GM12878 (cell line): Measurements from ENCODE around the gene TPPP. TPM values are rescaled to one million over a fixed set of nuclear protein-coding genes. Genes with fewer than 3 reads are reported as not detected.

ENCODE experiments used
- ATAC-seq: fragments of 200-7000 bp; cut with Tn5 transposase; 3 replicates; pipeline ENCODE4 v1.9.1; 2020; ENCODE audit warnings: mild to moderate bottlenecking, moderate library complexity
- BruUV-seq: library from RNA; stranded (reverse); fragments of 400-500 nt; replicated peaks from 2 replicates; lab custom pipeline; 2021; lab: Mats Ljungman, UMichigan
- CTCF ChIA-PET: fragments of 300-600 bp; sonication (Branson Sonifier 250); formaldehyde crosslinking; extraction: SDS; loops from one replicate; lab custom pipeline; 2021; ENCODE audit warnings: inconsistent platforms; lab: Yijun Ruan, JAX
- POLR2A ChIA-PET: fragments of 350-600 bp; formaldehyde crosslinking; extraction: SDS; loops from one replicate; lab custom pipeline; 2021; ENCODE audit warnings: inconsistent platforms; lab: Charles Lee
- RAD21 ChIA-PET: fragments of 300-600 bp; sonication (Branson Sonifier 250); formaldehyde crosslinking; loops from one replicate; lab custom pipeline; 2023; ENCODE audit warnings: antibody characterized with exemption; ENCODE audit not compliant: unreplicated experiment; lab: Charles Lee
- SMC1A ChIA-PET: fragments of 300-600 bp; sonication (Branson Sonifier 250); formaldehyde crosslinking; loops from one replicate; lab custom pipeline; 2023; ENCODE audit not compliant: unreplicated experiment, uncharacterized antibody; lab: Charles Lee
- DNase-seq: peaks from one replicate; pipeline ENCODE4 v3.0.0-alpha.2; 2011; ENCODE audit warnings: low read depth, low spot score
- FAIRE-seq: peaks from 3 replicates; lab custom pipeline; 2011; peaks lifted over from hg19 to GRCh38; lab: Jason Lieb, UNC
- H2AFZ ChIP-seq: 2 replicates; pipeline ENCODE4 v1.6.0; 2011; ENCODE audit warnings: low read depth, low read length, control low read depth; ENCODE audit not compliant: control insufficient read depth
- H3K27ac ChIP-seq: 2 replicates; pipeline ENCODE4 v1.5.1; 2011; ENCODE audit warnings: control low read depth; ENCODE audit not compliant: control insufficient read depth, insufficient read depth
- H3K27me3 ChIP-seq, 2 experiments: replicated peaks in 1 of 2; 2 replicates each; pipeline versions ENCODE4 v1.6.0 to v1.6.1; 2011; ENCODE audit warnings: low read length in 1 of 2; ENCODE audit not compliant: control insufficient read depth in 2 of 2, insufficient read depth in 2 of 2
- H3K36me3 ChIP-seq, 2 experiments: 2 replicates each; pipeline ENCODE4 v1.5.1; 2011; ENCODE audit warnings: low read length in 1 of 2; ENCODE audit not compliant: control insufficient read depth in 2 of 2, insufficient read depth in 2 of 2
- H3K4me1 ChIP-seq: 2 replicates; pipeline ENCODE4 v1.6.1; 2011; ENCODE audit warnings: mild to moderate bottlenecking, low read length, moderate library complexity, mixed read lengths; ENCODE audit not compliant: control insufficient read depth, insufficient read depth
- H3K4me2 ChIP-seq: 2 replicates; pipeline ENCODE4 v1.6.0; 2011; ENCODE audit warnings: control low read depth; ENCODE audit not compliant: control insufficient read depth, insufficient read depth
- H3K4me3 ChIP-seq: fragments of 200-600 bp; sonication (generic); 2 replicates; pipeline ENCODE4 v1.5.1; 2016
- H3K79me2 ChIP-seq: 2 replicates; pipeline ENCODE4 v1.6.0; 2011; ENCODE audit warnings: low read length; ENCODE audit not compliant: control insufficient read depth, insufficient read depth
- H3K9ac ChIP-seq: 2 replicates; pipeline ENCODE4 v1.8.0; 2011; ENCODE audit warnings: low read length, control low read depth, mixed read lengths; ENCODE audit not compliant: control insufficient read depth, insufficient read depth
- H3K9me3 ChIP-seq: replicated peaks from 3 replicates; pipeline ENCODE4 v1.5.1; 2011; ENCODE audit warnings: mild to moderate bottlenecking, low read length; ENCODE audit not compliant: control insufficient read depth, insufficient read depth
- H4K20me1 ChIP-seq: 2 replicates; pipeline ENCODE4 v1.6.0; 2011; ENCODE audit not compliant: control insufficient read depth, insufficient read depth
- SUPT20H ChIP-seq: IDR thresholded peaks from 2 replicates; pipeline ENCODE4 v1.6.1; 2011; ENCODE audit warnings: low read depth, mild to moderate bottlenecking, low read length, moderate library complexity, borderline replicate concordance; ENCODE audit not compliant: control insufficient read depth
- TCF3 ChIP-seq: IDR thresholded peaks from 2 replicates; pipeline ENCODE4 v1.6.1; 2012; ENCODE audit warnings: low read depth, mild to moderate bottlenecking, low read length, borderline replicate concordance; ENCODE audit not compliant: insufficient read depth
- WGBS: methylation state at CpG from one replicate; pipeline ENCODE4 v1.1.6; 2016; ENCODE audit warnings: low lambda C conversion rate; ENCODE audit not compliant: insufficient replicate concordance, insufficient coverage; ENCODE audit errors: missing lambda C conversion rate; 5-methylcytosine and 5-hydroxymethylcytosine counted together
- in situ Hi-C: fragments of 300-500 bp; cut with MboI; formaldehyde crosslinking; loops from 9 replicates; pipeline ENCODE4 v1.14.3; 2018; ENCODE audit warnings: mixed read lengths
- intact Hi-C: fragments of 100-400 bp; cut with micrococcal nuclease; formaldehyde crosslinking; loops from one replicate; pipeline ENCODE4 v1.14.2; 2022; ENCODE audit not compliant: unreplicated experiment
- polyA plus RNA-seq, 11 experiments: library from polyadenylated mRNA; depleted of rRNA in 4 of 11; unstranded in 6 of 11; stranded (reverse) in 5 of 11; fragments of >200 nt; fragmentation: Nextera tagmentation in 4 of 11; fragmentation: Illumina TruSeq in 1 of 11; extraction: Ambion mirVana in 4 of 11; extraction: Trizol in 1 of 11; gene quantifications; 1 replicate in 1 of 11; 2 replicates in 10 of 11; pipeline versions ENCODE4 v1.2.1 to v1.2.3, GENCODE V29; 2011 to 2016; ENCODE audit warnings: inconsistent platforms in 2 of 11, missing spikeins in 2 of 11, low read depth in 1 of 11
- total RNA-seq, 4 experiments: library from RNA; depleted of rRNA in 3 of 4; stranded (reverse); fragments of >200 nt in 3 of 4; fragmentation: Illumina TruSeq in 1 of 4; extraction: Trizol in 1 of 4; gene quantifications; 2 replicates each; pipeline versions ENCODE4 v1.2.1 to v1.2.3, GENCODE V29; 2013 to 2021
- TF ChIP-seq, protein P1 (sequence below): IDR thresholded peaks from 2 replicates; pipeline ENCODE4 v1.6.1; 2011; ENCODE audit warnings: mild to moderate bottlenecking, low read depth, low read length, moderate library complexity; ENCODE audit not compliant: insufficient replicate concordance
- TF ChIP-seq, protein P2 (sequence below): IDR thresholded peaks from 2 replicates; pipeline ENCODE4 v1.6.1; 2011; ENCODE audit warnings: borderline replicate concordance, low read depth, mild to moderate bottlenecking, moderate library complexity, low read length; ENCODE audit not compliant: insufficient read depth, poor library complexity, severe bottlenecking

TPPP gene
- total and polyA plus RNA-seq, 10 of the 15 experiments (the other 5 are each of a cell fraction or from before 2014, with no cell fraction given), result under 0.01 to 0.24 (median 0.04) TPM; not detected in 4

GRCh38 chr5:676699-677076 lies 16.5 kb downstream of the TPPP start:
- ATAC-seq (no peak), DNase-seq (no peak), FAIRE-seq (no peak)
- in situ Hi-C loops, result no loop called here
- Histone ChIP-seq H2AFZ (no peak overlapping the region), H3K27ac (no peak overlapping the region), H3K79me2 (no peaks in the 10 kb centered on the region), H3K9ac (no peak overlapping the region), H3K4me2 (no peak overlapping the region), H3K4me1 (no peaks in the 10 kb centered on the region), H3K27me3 (no peaks in the 10 kb centered on the region), H3K36me3 (no peaks in the 10 kb centered on the region), H3K4me3 (no peak overlapping the region), H3K9me3 (no peaks in the 10 kb centered on the region), H4K20me1 (no peaks in the 10 kb centered on the region)
- TF ChIP-seq, protein P1, sequence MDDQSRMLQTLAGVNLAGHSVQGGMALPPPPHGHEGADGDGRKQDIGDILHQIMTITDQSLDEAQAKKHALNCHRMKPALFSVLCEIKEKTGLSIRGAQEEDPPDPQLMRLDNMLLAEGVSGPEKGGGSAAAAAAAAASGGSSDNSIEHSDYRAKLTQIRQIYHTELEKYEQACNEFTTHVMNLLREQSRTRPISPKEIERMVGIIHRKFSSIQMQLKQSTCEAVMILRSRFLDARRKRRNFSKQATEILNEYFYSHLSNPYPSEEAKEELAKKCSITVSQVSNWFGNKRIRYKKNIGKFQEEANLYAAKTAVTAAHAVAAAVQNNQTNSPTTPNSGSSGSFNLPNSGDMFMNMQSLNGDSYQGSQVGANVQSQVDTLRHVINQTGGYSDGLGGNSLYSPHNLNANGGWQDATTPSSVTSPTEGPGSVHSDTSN, result peak; percentile 54
- peak; percentile 86; the same call in 1 of the 2 replicates for TF ChIP-seq TCF3
- no peak for TF ChIP-seq SUPT20H
- TF ChIP-seq, protein P2, sequence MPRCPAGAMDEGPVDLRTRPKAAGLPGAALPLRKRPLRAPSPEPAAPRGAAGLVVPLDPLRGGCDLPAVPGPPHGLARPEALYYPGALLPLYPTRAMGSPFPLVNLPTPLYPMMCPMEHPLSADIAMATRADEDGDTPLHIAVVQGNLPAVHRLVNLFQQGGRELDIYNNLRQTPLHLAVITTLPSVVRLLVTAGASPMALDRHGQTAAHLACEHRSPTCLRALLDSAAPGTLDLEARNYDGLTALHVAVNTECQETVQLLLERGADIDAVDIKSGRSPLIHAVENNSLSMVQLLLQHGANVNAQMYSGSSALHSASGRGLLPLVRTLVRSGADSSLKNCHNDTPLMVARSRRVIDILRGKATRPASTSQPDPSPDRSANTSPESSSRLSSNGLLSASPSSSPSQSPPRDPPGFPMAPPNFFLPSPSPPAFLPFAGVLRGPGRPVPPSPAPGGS, result peak; percentile 91
- WGBS, result 89% methylated on average over 34 of the region's 48 CpGs
- intact Hi-C loops, result no loop called here
- ChIA-PET RAD21 (no interaction called here), SMC1A (no interaction called here), POLR2A (no interaction called here), CTCF (no interaction called here)
- no TSS peak for BruUV-seq
